Mesenchymal stem cell (in vitro differentiated cells and primary cell): ENCODE measurements around the gene CPNE5.
A peak's percentile ranks its signal among the peaks of the same experiment; 100 is the strongest.

Source experiments
- DNase-seq: peaks from one replicate; pipeline ENCODE4 v3.0.0-alpha.2; 2013
- H2AFZ ChIP-seq: one replicate; pipeline ENCODE4 v1.6.1; 2013; ENCODE audit warnings: low read depth, mild to moderate bottlenecking, control low read depth, inconsistent platforms, low read length, moderate library complexity
- H2AK5ac ChIP-seq: 2 replicates; pipeline ENCODE4 v1.6.1; 2013; ENCODE audit warnings: low read length, moderate library complexity, mild to moderate bottlenecking, inconsistent platforms; ENCODE audit not compliant: severe bottlenecking
- H2BK120ac ChIP-seq: one replicate; pipeline ENCODE4 v1.6.1; 2013; ENCODE audit warnings: low read depth, mild to moderate bottlenecking, inconsistent platforms, low read length, moderate library complexity
- H2BK12ac ChIP-seq, 2 experiments: one replicate each; pipeline ENCODE4 v1.6.1; 2013; ENCODE audit warnings: inconsistent platforms in 2 of 2, low read length in 2 of 2, mild to moderate bottlenecking in 2 of 2, moderate library complexity in 2 of 2, control low read depth in 1 of 2
- H2BK15ac ChIP-seq: one replicate; pipeline ENCODE4 v1.6.1; 2013; ENCODE audit warnings: mild to moderate bottlenecking, low read depth, inconsistent platforms; ENCODE audit not compliant: poor library complexity, severe bottlenecking
- H2BK5ac ChIP-seq: 2 replicates; pipeline ENCODE4 v1.6.1; 2013; ENCODE audit warnings: low read depth, mild to moderate bottlenecking, low read length, control low read depth, inconsistent platforms; ENCODE audit not compliant: poor library complexity, severe bottlenecking
- H3K14ac ChIP-seq, 2 experiments: one replicate each; pipeline ENCODE4 v1.6.1; 2013; ENCODE audit warnings: inconsistent platforms in 2 of 2, low read length in 2 of 2, control low read depth in 1 of 2, mild to moderate bottlenecking in 1 of 2, moderate library complexity in 1 of 2
- H3K18ac ChIP-seq, 2 experiments: one replicate each; pipeline ENCODE4 v1.6.1; 2013; ENCODE audit warnings: inconsistent platforms in 2 of 2, low read length in 2 of 2, control low read depth in 1 of 2, low read depth in 1 of 2, mild to moderate bottlenecking in 1 of 2
- H3K23ac ChIP-seq, 2 experiments: one replicate each; pipeline ENCODE4 v1.6.1; 2013; ENCODE audit warnings: inconsistent platforms in 2 of 2, low read length in 2 of 2, mild to moderate bottlenecking in 2 of 2, moderate library complexity in 2 of 2, control low read depth in 1 of 2
- H3K27ac ChIP-seq: 2 replicates; pipeline ENCODE4 v1.5.1; 2013; ENCODE audit warnings: mild to moderate bottlenecking, moderate library complexity, low read length, control low read depth, inconsistent platforms; ENCODE audit not compliant: poor library complexity, severe bottlenecking
- H3K27me3 ChIP-seq, 2 experiments: 2 replicates each; pipeline versions ENCODE4 v1.6.1 to v1.7.0; 2013; ENCODE audit warnings: low read length in 2 of 2, mild to moderate bottlenecking in 2 of 2, moderate library complexity in 2 of 2, control low read depth in 1 of 2, inconsistent platforms in 1 of 2; ENCODE audit not compliant: control insufficient read depth in 1 of 2, insufficient read depth in 1 of 2
- H3K36me3 ChIP-seq, 2 experiments: 2 replicates each; pipeline versions ENCODE4 v1.6.1 to v1.7.0; 2013; ENCODE audit warnings: low read length in 2 of 2, control low read depth in 1 of 2, inconsistent platforms in 1 of 2, low read depth in 1 of 2, mild to moderate bottlenecking in 1 of 2; ENCODE audit not compliant: insufficient read depth in 2 of 2, control insufficient read depth in 1 of 2
- H3K4ac ChIP-seq, 2 experiments: one replicate each; pipeline ENCODE4 v1.6.1; 2013; ENCODE audit warnings: inconsistent platforms in 2 of 2, low read length in 2 of 2, mild to moderate bottlenecking in 2 of 2, moderate library complexity in 2 of 2, control low read depth in 1 of 2, low read depth in 1 of 2
- H3K4me1 ChIP-seq: 2 replicates; pipeline ENCODE4 v1.6.1; 2013; ENCODE audit warnings: low read depth, low read length, control low read depth; ENCODE audit not compliant: control insufficient read depth, insufficient read depth
- H3K4me2 ChIP-seq: 2 replicates; pipeline ENCODE4 v1.6.1; 2013; ENCODE audit warnings: low read length, mild to moderate bottlenecking, inconsistent platforms; ENCODE audit not compliant: poor library complexity, severe bottlenecking
- H3K4me3 ChIP-seq, 2 experiments: 2 replicates each; pipeline versions ENCODE4 v1.5.1 to v1.7.0; 2013; ENCODE audit warnings: low read length in 2 of 2, mild to moderate bottlenecking in 2 of 2, control low read depth in 1 of 2, low read depth in 1 of 2; ENCODE audit not compliant: insufficient read depth in 1 of 2
- H3K79me1 ChIP-seq: replicated peaks from 2 replicates; pipeline ENCODE4 v1.6.1; 2013; ENCODE audit warnings: mild to moderate bottlenecking, control low read depth, low read length, inconsistent platforms; ENCODE audit not compliant: poor library complexity, severe bottlenecking
- H3K9ac ChIP-seq: 2 replicates; pipeline ENCODE4 v1.7.0; 2013; ENCODE audit warnings: mild to moderate bottlenecking, low read length, moderate library complexity
- H3K9me3 ChIP-seq: 2 replicates; pipeline ENCODE4 v1.7.0; 2013; ENCODE audit warnings: mild to moderate bottlenecking, low read length; ENCODE audit not compliant: control insufficient read depth
- H4K8ac ChIP-seq: one replicate; pipeline ENCODE4 v1.6.1; 2013; ENCODE audit warnings: inconsistent platforms, mild to moderate bottlenecking, low read length, moderate library complexity
- H4K91ac ChIP-seq: one replicate; pipeline ENCODE4 v1.6.1; 2013; ENCODE audit warnings: mild to moderate bottlenecking, low read length, inconsistent platforms
- WGBS: methylation state at CpG from one replicate; pipeline ENCODE4 v1.1.7; 2013; ENCODE audit warnings: mixed read lengths; 5-methylcytosine and 5-hydroxymethylcytosine counted together

The CPNE5 gene

GRCh38 chr6:36817176-36817817 is 21.9 kb downstream of the CPNE5 start:
- H4K91ac ChIP-seq: no peak overlapping the region
- H2BK5ac ChIP-seq: no peak overlapping the region
- H3K4me2 ChIP-seq: no peak overlapping the region
- H3K4ac ChIP-seq: no peak overlapping the region
- H3K27ac ChIP-seq: no peak overlapping the region
- H3K36me3 ChIP-seq: no peaks in the 10 kb centered on the region
- DNase-seq: no peak
- H3K27me3 ChIP-seq: peaks cover 0 to 70% of the 10 kb centered on the region in 2 experiments
- no peak overlapping the region for H3K4me3 ChIP-seq
- H3K23ac ChIP-seq: no peak overlapping the region
- no peak overlapping the region for H3K9ac ChIP-seq
- H2AK5ac ChIP-seq: no peak overlapping the region
- H3K4me1 ChIP-seq: peaks cover 8% of the 10 kb centered on the region
- H2BK15ac ChIP-seq: no peak overlapping the region
- no peak overlapping the region for H3K18ac ChIP-seq
- H3K79me1 ChIP-seq: no peaks in the 10 kb centered on the region
- WGBS: 96% methylated on average over 9 of the region's 9 CpGs
- no peak overlapping the region for H3K14ac ChIP-seq
- no peaks in the 10 kb centered on the region for H3K9me3 ChIP-seq
- no peak overlapping the region for H2BK120ac ChIP-seq
- no peak overlapping the region for H2BK12ac ChIP-seq
- no peak overlapping the region for H2AFZ ChIP-seq
- H4K8ac ChIP-seq: no peak overlapping the region

- Histone ChIP-seq H2BK15ac (no peak overlapping the region), H3K9ac (no peak overlapping the region), H3K9me3 (no peaks in the 10 kb centered on the region), H3K18ac (no peak overlapping the region), H3K27ac (no peak overlapping the region), H4K8ac (no peak overlapping the region), H2BK120ac (no peak overlapping the region), H2BK12ac (no peak overlapping the region), H3K14ac (no peak overlapping the region), H3K4me3 (no peak overlapping the region), H3K4ac (no peak overlapping the region), H2BK5ac (no peak overlapping the region), H3K4me2 (no peak overlapping the region), H3K4me1 (peaks cover 5% of the 10 kb centered on the region), H2AFZ (no peak overlapping the region), H2AK5ac (no peak overlapping the region), H3K36me3 (no peaks in the 10 kb centered on the region), H3K27me3 (peaks cover 0 to 65% of the 10 kb centered on the region in 2 experiments), H3K23ac (no peak overlapping the region), H3K79me1 (no peaks in the 10 kb centered on the region), H4K91ac (no peak overlapping the region)
- peak; percentile 32 for DNase-seq
- WGBS: 89% methylated on average over 7 of the region's 7 CpGs
Measured at GRCh38 chr6:36815962-36816735, 23.1 kb downstream of the CPNE5 start.

DNA sequence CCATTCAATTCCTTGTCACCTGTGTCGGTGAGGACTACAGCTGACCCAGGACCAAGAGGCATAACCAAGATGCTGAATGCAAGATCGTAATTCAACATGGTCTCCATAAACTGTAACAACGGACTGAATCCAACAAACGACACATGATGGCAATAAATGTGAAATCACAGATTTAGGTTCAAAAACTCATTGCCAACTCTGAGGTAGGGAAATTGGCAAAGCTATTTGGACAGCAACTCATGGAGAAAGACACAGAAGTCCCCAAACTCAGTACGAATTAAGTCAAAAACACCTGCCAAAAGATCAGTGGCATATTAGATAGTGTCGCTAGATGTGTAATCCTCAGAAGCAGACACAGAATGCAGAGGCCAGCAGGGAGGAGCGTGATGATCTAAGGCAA is 25.0 kb downstream of the CPNE5 start:
- Histone ChIP-seq H3K9ac (no peak overlapping the region), H2AK5ac (no peak overlapping the region), H2BK120ac (no peak overlapping the region), H3K4me1 (no peaks in the 10 kb centered on the region), H3K4ac (no peak overlapping the region), H3K18ac (no peak overlapping the region), H2AFZ (no peak overlapping the region), H3K36me3 (no peaks in the 10 kb centered on the region), H3K79me1 (no peaks in the 10 kb centered on the region), H4K91ac (no peak overlapping the region), H2BK12ac (no peak overlapping the region), H3K4me3 (no peak overlapping the region), H4K8ac (no peak overlapping the region), H3K9me3 (no peaks in the 10 kb centered on the region), H2BK15ac (no peak overlapping the region), H3K27me3 (peaks cover 7 to 80% of the 10 kb centered on the region in 2 experiments), H3K4me2 (no peak overlapping the region), H3K14ac (no peak overlapping the region), H2BK5ac (no peak overlapping the region), H3K27ac (no peak overlapping the region), H3K23ac (no peak overlapping the region)
- WGBS: 98% methylated on average over 7 of the region's 7 CpGs
- no peak for DNase-seq

GRCh38 chr6:36813526-36813925 is 25.7 kb downstream of the CPNE5 start:
- H3K36me3 ChIP-seq: no peaks in the 10 kb centered on the region
- no peak overlapping the region for H4K91ac ChIP-seq
- no peak overlapping the region for H2BK12ac ChIP-seq
- H2BK120ac ChIP-seq: no peak overlapping the region
- no peak overlapping the region for H3K18ac ChIP-seq
- H3K14ac ChIP-seq: no peak overlapping the region
- DNase-seq: no peak
- H3K9me3 ChIP-seq: no peaks in the 10 kb centered on the region
- no peak overlapping the region for H3K4ac ChIP-seq
- no peak overlapping the region for H3K4me3 ChIP-seq
- WGBS: 47% methylated on average over 2 of the region's 3 CpGs
- H3K27ac ChIP-seq: no peak overlapping the region
- H2AFZ ChIP-seq: no peak overlapping the region
- no peak overlapping the region for H3K9ac ChIP-seq
- no peaks in the 10 kb centered on the region for H3K4me1 ChIP-seq
- H2BK5ac ChIP-seq: no peak overlapping the region
- H3K4me2 ChIP-seq: no peak overlapping the region
- H3K79me1 ChIP-seq: no peaks in the 10 kb centered on the region
- H4K8ac ChIP-seq: no peak overlapping the region
- no peak overlapping the region for H2AK5ac ChIP-seq
- H3K23ac ChIP-seq: no peak overlapping the region
- H3K27me3 ChIP-seq: peaks cover 11 to 83% of the 10 kb centered on the region in 2 experiments
- no peak overlapping the region for H2BK15ac ChIP-seq
